GM10248 (cell line): ENCODE measurements around the gene ABHD6.

Experiments used
- CTCF ChIA-PET: fragments of 300-600 bp; sonication (Branson Sonifier 250); formaldehyde crosslinking; extraction: SDS; loops from one replicate; lab custom pipeline; 2021; ENCODE audit warnings: antibody characterized with exemption; lab: Yijun Ruan, JAX
- POLR2A ChIA-PET: fragments of 350-650 bp; sonication (Branson Sonifier 250); formaldehyde crosslinking; extraction: SDS; loops from one replicate; lab custom pipeline; 2020; ENCODE audit warnings: antibody characterized with exemption; lab: Yijun Ruan, JAX
- DNase-seq: peaks from one replicate; pipeline ENCODE4 v3.0.0; 2012; ENCODE audit errors: extremely low spot score
- CTCF ChIP-seq: IDR thresholded peaks from 2 replicates; pipeline ENCODE4 v1.5.1; 2012; ENCODE audit warnings: mild to moderate bottlenecking, low read depth; ENCODE audit errors: extremely low read depth, missing control alignments, control extremely low read depth

Gene ABHD6

GRCh38 chr3:58307639-58308215, 70.1 kb downstream of the ABHD6 start:
- TF ChIP-seq CTCF, result peak; percentile 45
- peak; percentile 37 for DNase-seq
- CTCF ChIA-PET, result interaction anchor here (0.7 to 19.6 kb wide), 37 partner anchors 8 to 326 kb away, joined by 3 to 560 read pairs (median 9); partner anchors contain the start of genes ABHD6, ACOX2 and KCTD6
- POLR2A ChIA-PET, result interaction anchor here (0.7 to 2.5 kb wide), 3 partner anchors 118 to 526 kb away, joined by 3 to 6 read pairs (median 5); no protein-coding TSS in a partner anchor

DNA sequence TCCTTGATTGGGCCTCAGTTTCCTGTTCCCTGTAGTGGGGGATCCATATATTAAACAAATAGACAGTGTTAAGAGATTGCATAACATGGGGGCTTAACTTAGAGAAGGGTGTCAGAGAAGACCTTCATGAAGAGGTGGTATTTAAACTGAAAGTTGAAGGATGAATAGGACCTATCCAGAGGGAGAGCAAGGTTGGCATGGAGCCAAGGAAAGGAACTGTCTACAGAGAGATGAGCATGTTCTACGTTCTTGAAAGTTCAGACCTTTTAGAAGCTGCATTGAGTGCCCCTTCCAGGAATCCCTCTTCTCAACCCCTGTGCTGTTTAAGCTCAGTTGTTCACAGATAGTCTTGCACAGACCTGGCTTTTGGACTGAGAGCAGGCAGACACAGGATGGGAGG, 71.1 kb downstream of the ABHD6 start:
- ChIA-PET POLR2A (no interaction called here), CTCF (interaction anchor here (0.7 to 19.6 kb wide), 23 partner anchors 8 to 322 kb away, joined by 3 to 560 read pairs (median 5); partner anchors contain the start of gene KCTD6)
- no peak for DNase-seq
- TF ChIP-seq CTCF, result no peak

DNA sequence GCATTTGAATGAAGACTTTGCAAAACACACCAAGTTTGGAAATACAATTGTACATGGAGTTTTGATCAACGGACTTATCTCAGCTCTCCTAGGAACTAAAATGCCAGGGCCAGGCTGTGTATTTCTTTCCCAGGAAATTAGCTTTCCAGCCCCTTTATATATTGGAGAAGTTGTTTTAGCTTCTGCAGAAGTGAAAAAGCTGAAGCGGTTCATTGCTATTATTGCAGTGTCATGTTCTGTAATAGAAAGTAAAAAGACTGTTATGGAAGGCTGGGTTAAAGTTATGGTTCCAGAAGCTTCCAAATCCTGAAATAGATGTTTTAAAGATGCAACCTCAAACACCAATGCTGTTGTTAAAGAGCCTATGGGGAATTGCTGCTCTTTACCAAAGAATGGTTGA, 80.2 kb downstream of the ABHD6 start:
- ChIA-PET POLR2A (no interaction called here), CTCF (interaction anchor here (1.1 to 7.1 kb wide), 5 partner anchors 11 to 130 kb away, joined by 3 to 55 read pairs (median 3); partner anchors contain the start of genes HTD2 and RPP14)
- no peak for DNase-seq
- no peak for TF ChIP-seq CTCF

GRCh38 chr3:58321791-58322190, 84.2 kb downstream of the ABHD6 start:
- POLR2A ChIA-PET, result no interaction called here

DNA sequence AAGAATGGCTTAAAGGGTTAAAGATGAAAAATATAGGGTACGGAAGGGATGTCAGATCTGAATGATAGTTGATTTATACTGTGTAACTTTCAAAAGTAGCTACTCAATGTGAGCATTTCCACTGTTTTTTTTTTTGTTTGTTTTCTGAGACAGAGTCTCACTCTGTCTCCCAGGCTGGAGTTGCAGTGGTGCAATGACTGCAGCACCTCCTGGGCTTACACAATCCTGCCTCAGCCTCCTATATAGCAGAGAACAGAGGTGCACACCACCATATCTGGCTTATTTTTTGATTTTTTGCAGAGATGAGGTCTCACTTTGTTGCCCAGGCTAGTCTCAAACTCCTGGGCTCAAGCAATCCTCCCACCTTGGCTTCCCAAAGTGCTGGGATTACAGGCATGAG, 85.2 kb downstream of the ABHD6 start:
- no peak for DNase-seq
- ChIA-PET CTCF (interaction anchor here (1.0 to 8.6 kb wide), 8 partner anchors 10 to 211 kb away, joined by 3 to 107 read pairs (median 7); partner anchors contain the start of genes HTD2 and RPP14), POLR2A (no interaction called here)
- TF ChIP-seq CTCF, result no peak

More at GRCh38 chr3:58321791-58322190, 84.2 kb downstream of the ABHD6 start:
- CTCF ChIA-PET, result interaction anchor here (0.7 to 8.6 kb wide), 20 partner anchors 9 to 307 kb away, joined by 3 to 107 read pairs (median 4); partner anchors contain the start of genes HTD2, PDHB, PXK and RPP14
- no peak for DNase-seq
- no peak for TF ChIP-seq CTCF

DNA sequence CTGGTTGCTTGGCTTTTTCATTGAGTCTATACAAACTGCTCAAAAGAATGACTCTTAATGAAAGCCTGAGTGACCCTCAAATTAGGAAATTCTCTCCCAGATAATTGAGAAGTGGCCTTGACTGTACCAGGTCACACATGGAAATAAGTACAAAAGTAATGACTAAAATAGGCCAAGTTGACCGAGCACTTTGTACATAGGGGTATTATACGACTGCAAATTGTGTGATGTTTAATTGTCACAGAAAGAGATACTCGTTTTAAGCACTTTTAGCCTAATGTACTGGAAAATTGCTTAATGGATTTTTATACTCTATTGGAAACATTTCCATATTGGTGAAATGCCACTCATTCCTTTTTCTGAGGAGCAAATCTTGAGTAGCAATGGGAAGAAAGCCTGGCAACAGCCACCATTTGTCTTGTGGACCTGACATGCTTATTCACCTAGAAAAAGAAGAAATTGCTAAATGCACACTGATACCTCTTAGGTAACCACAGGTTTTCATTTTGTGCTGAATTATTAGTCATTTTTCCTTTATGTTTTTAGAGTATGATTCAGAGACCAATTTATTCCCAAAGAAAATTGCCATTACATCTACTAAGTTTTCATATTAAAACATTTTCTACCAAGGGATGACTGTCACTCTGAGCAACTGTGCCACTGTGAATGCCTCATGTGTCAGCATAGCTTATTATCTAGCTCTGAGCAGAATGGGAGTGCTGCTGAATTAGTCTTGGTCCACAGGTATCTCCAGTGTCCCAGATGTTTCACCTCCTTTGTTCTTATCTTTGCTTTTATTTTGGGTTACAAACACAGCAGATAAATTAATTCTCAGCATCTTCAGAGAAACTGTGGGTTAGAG, 86.2 kb downstream of the ABHD6 start:
- no peak for DNase-seq
- CTCF ChIA-PET, result interaction anchor here (1.2 to 8.6 kb wide), 6 partner anchors 12 to 145 kb away, joined by 3 to 107 read pairs (median 8); partner anchors contain the start of genes HTD2 and RPP14
- TF ChIP-seq CTCF, result no peak
- POLR2A ChIA-PET, result interaction anchor here (1.3 kb wide), 1 partner anchor 17 kb away, joined by 4 read pairs; the partner anchor contains the start of genes HTD2 and RPP14
